Measurements from ENCODE around the gene CELSR1. TPM values are rescaled to one million over a fixed set of nuclear protein-coding genes. Genes with fewer than 3 reads are reported as not detected.
A peak's percentile ranks its signal among the peaks of the same experiment; 100 is the strongest.

CELSR1 gene
- total RNA-seq, 1 experiment from 2014 or later, result 33.2 TPM

GRCh38 chr22:46320166-46320710 lies 217.2 kb downstream of the CELSR1 start:
- H3K4me3 ChIP-seq (ENCODE audit: low read depth, low read length), result no peak overlapping the region
- peak overlapping the region; percentile 39 for H3K27ac Mint-ChIP-seq (ENCODE audit: unreplicated experiment)
- no peak for DNase-seq
- no peaks in the 10 kb centered on the region for H3K27me3 Mint-ChIP-seq (ENCODE audit: insufficient read depth, unreplicated experiment)
- POLR2A ChIA-PET, result interaction anchor here (0.6 to 0.7 kb wide), 2 partner anchors 15 to 200 kb away, joined by 3 to 5 read pairs; partner anchors contain the start of gene TRMU
- H3K4me1 Mint-ChIP-seq (ENCODE audit: low read depth, unreplicated experiment), result no peaks in the 10 kb centered on the region
- TF ChIP-seq CTCF (IDR thresholded peaks at IDR 0.05; ENCODE audit: insufficient read depth in 1 of 2, low read depth in 1 of 2, low read length in 1 of 2, severe bottlenecking in 1 of 2, unreplicated experiment in 1 of 2), result no peak
- no peaks in the 10 kb centered on the region for H3K4me1 ChIP-seq
- H3K9me3 Mint-ChIP-seq (ENCODE audit: unreplicated experiment), result no peaks in the 10 kb centered on the region
- H3K36me3 Mint-ChIP-seq (ENCODE audit: insufficient read depth, unreplicated experiment), result peaks cover 69% of the 10 kb centered on the region
- H3K27me3 ChIP-seq (replicated peaks; ENCODE audit: control insufficient read depth, insufficient read depth, low read length), result no peaks in the 10 kb centered on the region
- BruUV-seq (replicated peaks), result no TSS peak
- intact Hi-C loops (cut with micrococcal nuclease; ENCODE audit: unreplicated experiment), result no loop called here
- no peak overlapping the region for H3K4me3 Mint-ChIP-seq (ENCODE audit: unreplicated experiment)
- CTCF ChIA-PET, result no interaction called here
- no peaks in the 10 kb centered on the region for H3K9me3 ChIP-seq
- H3K36me3 ChIP-seq (ENCODE audit: control insufficient read depth, insufficient read depth, low read length), result no peaks in the 10 kb centered on the region; the same call in none of the 2 replicates

GRCh38 chr22:46319319-46319718 lies 218.1 kb downstream of the CELSR1 start:
- CTCF ChIA-PET, result interaction anchor here (1.1 kb wide), 1 partner anchor 205 kb away, joined by 4 read pairs; no protein-coding TSS in a partner anchor
- DNase-seq, result no peak
- Histone ChIP-seq H3K36me3 (ENCODE audit: control insufficient read depth, insufficient read depth, low read length) (no peaks in the 10 kb centered on the region; the same call in none of the 2 replicates), H3K4me1 (no peaks in the 10 kb centered on the region), H3K9me3 (no peaks in the 10 kb centered on the region), H3K4me3 (ENCODE audit: low read depth, low read length) (no peak overlapping the region), H3K27me3 (replicated peaks; ENCODE audit: control insufficient read depth, insufficient read depth, low read length) (no peaks in the 10 kb centered on the region)
- no peak overlapping the region for H3K4me3 Mint-ChIP-seq (ENCODE audit: unreplicated experiment)
- BruUV-seq (replicated peaks), result no TSS peak
- POLR2A ChIA-PET, result no interaction called here
- TF ChIP-seq CTCF (IDR thresholded peaks at IDR 0.05; ENCODE audit: insufficient read depth in 1 of 2, low read depth in 1 of 2, low read length in 1 of 2, severe bottlenecking in 1 of 2, unreplicated experiment in 1 of 2), result no peak
- H3K27me3 Mint-ChIP-seq (ENCODE audit: insufficient read depth, unreplicated experiment), result no peaks in the 10 kb centered on the region
- peaks cover 63% of the 10 kb centered on the region for H3K36me3 Mint-ChIP-seq (ENCODE audit: insufficient read depth, unreplicated experiment)
- H3K4me1 Mint-ChIP-seq (ENCODE audit: low read depth, unreplicated experiment), result no peaks in the 10 kb centered on the region
- intact Hi-C loops (cut with micrococcal nuclease; ENCODE audit: unreplicated experiment), result no loop called here
- H3K27ac Mint-ChIP-seq (ENCODE audit: unreplicated experiment), result no peak overlapping the region
- no peaks in the 10 kb centered on the region for H3K9me3 Mint-ChIP-seq (ENCODE audit: unreplicated experiment)

- no peak for DNase-seq
- Histone ChIP-seq H3K4me3 (ENCODE audit: low read depth, low read length) (no peak overlapping the region), H3K36me3 (ENCODE audit: control insufficient read depth, insufficient read depth, low read length) (no peaks in the 10 kb centered on the region; the same call in none of the 2 replicates), H3K9me3 (no peaks in the 10 kb centered on the region), H3K27me3 (replicated peaks; ENCODE audit: control insufficient read depth, insufficient read depth, low read length) (no peaks in the 10 kb centered on the region), H3K4me1 (no peaks in the 10 kb centered on the region)
- H3K27ac Mint-ChIP-seq (ENCODE audit: unreplicated experiment), result no peak overlapping the region
- peaks cover 58% of the 10 kb centered on the region for H3K36me3 Mint-ChIP-seq (ENCODE audit: insufficient read depth, unreplicated experiment)
- H3K4me3 Mint-ChIP-seq (ENCODE audit: unreplicated experiment), result no peak overlapping the region
- H3K4me1 Mint-ChIP-seq (ENCODE audit: low read depth, unreplicated experiment), result no peaks in the 10 kb centered on the region
- no peak for TF ChIP-seq CTCF (IDR thresholded peaks at IDR 0.05; ENCODE audit: insufficient read depth in 1 of 2, low read depth in 1 of 2, low read length in 1 of 2, severe bottlenecking in 1 of 2, unreplicated experiment in 1 of 2)
- H3K27me3 Mint-ChIP-seq (ENCODE audit: insufficient read depth, unreplicated experiment), result no peaks in the 10 kb centered on the region
- no peaks in the 10 kb centered on the region for H3K9me3 Mint-ChIP-seq (ENCODE audit: unreplicated experiment)
- ChIA-PET CTCF (interaction anchor here (1.1 kb wide), 1 partner anchor 204 kb away, joined by 4 read pairs; no protein-coding TSS in a partner anchor), POLR2A (no interaction called here)
- intact Hi-C loops (cut with micrococcal nuclease; ENCODE audit: unreplicated experiment), result no loop called here
- no TSS peak for BruUV-seq (replicated peaks)
These were observed 218.8 kb downstream of the CELSR1 start for GRCh38 chr22:46318576-46318975.
